Hematopoietic multipotent progenitor cell (in vitro differentiated cells): ENCODE measurements around the gene CCT8L2. TPM values are rescaled to one million over a fixed set of nuclear protein-coding genes. Genes with fewer than 3 reads are reported as not detected.
"Not testable (repeated sequence)": the region's sequence is repeated elsewhere in the genome, so short reads cannot be mapped to it uniquely, and the experiment has no call there.

Experiments
- DNase-seq, 3 donors: peaks; one replicate each; pipeline ENCODE4 v3.0.0-alpha.2; 2011 to 2015; ENCODE audit warnings: low read depth in 2 of 3, low spot score in 2 of 3
- total RNA-seq: library from RNA; depleted of rRNA; stranded (reverse); fragments of >200 nt; gene quantifications from one replicate; pipeline ENCODE4 v1.2.3, GENCODE V29; 2012

CCT8L2 gene
- total RNA-seq, 1 donor: under 0.01 TPM

DNA sequence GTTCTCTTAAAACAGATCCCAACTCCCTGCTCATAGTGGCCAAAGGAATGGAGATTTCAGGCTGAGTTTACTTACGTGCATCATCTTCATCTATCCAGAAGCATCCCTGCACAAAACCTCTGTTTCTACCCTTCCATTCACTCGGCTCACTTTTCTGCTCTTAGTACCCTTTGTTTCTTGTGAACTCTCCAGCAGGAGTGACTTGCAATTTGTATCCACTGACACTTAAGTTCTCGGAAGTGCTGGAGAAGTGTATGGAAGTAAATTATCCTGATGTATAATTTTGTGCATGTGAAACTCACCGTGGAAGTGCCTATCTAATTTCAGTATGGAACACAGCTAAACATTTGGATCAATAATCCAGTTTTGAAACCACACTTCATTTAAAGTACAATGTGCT is 7.0 kb upstream of the CCT8L2 start:
- peak in 1 of 3 donors; percentile 6 for DNase-seq

DNA sequence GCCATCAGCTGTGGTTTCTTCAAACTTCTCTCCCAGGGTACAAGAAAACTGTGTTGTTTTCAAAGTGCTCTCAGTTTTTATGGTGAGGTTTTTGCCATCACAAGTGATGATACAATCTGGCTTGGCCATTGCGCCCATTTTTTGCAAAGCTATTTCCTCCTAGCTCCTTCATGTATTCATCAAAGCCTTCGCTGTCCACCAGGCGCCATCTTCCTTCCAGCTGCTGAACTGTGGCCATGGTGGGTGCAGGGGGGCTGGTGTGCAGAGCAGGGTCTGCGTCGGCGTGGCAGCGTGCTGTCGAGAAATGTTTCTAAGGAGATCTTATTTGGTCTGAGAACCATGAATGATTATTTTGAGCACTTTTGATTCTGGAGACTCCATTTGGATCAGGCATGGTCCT is 2.6 kb upstream of the CCT8L2 start:
- not testable (repeated sequence) for DNase-seq

DNA sequence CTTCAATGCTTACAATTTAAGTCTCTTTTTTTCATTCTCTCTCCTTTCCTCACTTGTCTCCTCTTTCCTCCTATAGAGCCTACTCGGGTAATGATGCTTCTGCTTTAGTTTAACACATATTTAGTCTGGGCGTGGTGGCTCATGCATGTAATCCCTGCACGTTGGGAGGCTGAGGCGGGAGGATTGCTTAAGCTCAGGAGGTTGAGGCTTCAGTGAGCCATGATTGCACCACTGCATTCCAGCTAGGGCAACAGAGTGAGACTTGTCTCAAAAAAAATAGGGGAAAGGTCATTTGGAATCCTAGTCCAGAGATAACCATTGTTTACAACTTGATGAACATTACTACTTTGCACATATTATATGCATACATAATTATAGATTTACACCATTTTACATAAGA is 1.4 kb upstream of the CCT8L2 start:
- no peak for DNase-seq

DNA sequence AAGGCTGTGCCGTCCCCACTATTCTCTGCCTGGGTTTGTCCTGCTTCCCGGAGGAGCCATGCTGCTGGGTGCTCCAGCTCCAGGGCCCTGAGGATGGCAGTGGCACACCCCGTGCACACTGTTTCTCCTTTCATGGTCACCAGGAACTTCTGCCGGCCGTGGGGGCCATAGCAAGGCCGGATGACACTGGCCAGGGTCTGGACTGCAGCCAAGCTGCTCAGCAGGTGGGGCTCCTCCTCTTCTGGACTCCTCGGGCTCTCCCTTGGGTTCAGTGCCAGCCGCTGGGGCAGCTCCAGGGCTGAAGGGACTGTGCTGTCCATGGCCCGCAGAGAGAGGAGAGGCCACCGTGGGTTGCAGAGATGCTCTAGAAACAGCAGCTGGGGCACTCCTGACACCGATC is 379 bp downstream of the CCT8L2 start:
- DNase-seq: not testable (repeated sequence)

DNA sequence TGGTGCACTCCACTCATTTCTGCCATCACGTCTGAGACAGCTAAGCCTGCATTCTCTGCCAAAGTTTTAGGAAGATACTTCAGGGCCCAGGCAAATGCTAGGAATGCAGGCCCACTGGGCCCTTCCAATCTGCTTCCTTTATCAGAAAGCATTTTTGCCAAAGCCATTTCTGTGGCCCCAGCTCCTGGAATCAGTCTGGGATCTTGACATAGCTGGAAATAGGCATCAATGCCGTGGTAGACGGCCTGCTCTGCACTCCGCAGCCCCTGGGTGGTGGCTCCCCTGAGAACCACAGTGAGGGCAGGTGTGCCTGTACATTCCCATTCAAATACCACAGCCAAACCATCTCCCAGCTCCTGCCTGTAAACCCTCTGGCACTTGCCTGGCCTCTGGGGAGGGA is 1.5 kb downstream of the CCT8L2 start:
- not testable (repeated sequence) for DNase-seq

DNA sequence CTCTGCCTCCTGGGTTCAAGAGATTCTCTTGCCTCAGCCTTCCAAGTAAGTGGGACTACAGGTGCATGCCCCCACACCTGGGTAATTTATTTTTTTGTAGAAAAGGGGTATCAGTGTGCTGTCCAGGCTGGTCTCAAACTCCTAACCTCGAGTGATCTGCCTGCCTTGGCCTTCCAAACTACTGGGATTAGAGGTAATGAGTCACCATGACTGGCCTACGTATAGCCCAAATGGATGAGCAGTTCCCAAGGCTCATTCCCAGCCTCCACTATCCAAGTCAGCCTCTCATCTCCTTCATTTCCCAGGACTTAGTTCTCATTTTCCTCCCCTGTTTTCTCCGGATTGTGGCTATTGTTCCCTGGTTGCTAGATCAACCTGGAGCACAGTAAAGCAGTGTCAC is 5.6 kb downstream of the CCT8L2 start:
- no peak for DNase-seq

DNA sequence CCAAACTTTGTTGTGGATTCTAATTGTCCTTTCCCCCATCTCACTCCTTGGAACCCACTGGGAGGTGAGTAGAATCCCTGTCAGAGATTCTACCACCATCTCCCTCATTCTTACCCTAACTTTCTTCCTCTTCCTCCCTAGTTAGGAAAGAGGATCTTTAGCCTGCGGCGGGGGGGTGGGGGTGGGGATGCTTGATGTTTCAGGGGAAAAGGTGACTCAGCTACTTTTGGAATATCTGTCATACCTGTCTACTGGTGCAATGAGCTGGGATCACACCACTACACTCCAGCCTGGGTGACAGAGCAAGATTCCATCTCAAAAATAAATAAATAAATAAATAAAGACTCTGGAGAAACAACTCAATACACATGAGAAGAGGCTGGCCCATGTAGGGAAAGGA is 6.4 kb downstream of the CCT8L2 start:
- DNase-seq: no peak

DNA sequence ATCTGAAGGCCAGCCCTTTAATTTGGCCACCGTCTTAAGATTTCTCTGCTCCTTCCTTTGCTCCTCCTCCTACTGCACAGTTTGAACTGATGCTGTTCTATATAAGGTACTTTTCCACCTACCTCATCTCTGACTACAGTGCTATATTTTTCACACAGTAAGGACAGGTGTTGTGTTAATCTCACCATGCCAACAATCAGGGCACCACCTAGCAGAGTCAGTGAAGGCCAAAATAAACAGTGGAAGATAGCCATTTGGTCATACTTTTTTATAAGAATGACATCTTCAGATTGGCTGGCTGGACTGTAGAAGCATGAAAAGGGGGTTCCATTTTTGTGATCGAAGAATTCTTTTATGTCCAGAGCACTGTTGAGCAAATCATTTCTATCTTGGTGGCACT is 11.7 kb downstream of the CCT8L2 start:
- DNase-seq: not testable (repeated sequence)

DNA sequence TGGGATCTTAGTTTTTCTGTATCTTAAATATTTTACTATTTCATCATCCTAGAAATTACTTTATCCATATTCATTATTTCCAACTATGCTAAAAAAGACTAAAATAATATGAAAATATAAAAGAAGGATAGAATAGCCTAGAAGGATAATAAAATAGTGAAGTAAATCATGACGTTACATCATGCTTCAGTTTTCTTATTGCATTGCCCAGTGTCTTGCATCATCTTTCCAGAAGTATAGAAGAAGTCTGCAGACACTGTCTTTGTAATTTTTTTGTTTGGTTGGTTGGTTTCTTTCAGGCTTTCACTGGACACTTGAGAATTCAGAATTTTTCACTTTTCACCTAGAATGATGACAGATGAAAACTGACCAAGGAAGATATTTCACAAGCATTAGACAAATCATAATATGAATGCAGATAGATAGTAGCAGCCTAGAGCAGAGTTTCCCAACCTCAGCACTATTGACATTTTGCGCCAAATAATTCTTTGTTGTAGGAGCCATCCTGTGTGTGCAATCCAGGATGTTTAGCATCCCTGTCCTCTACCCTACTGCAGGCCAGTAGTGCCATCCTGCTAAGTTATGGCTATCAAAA is 23.3 kb downstream of the CCT8L2 start:
- DNase-seq: not testable (repeated sequence)

DNA sequence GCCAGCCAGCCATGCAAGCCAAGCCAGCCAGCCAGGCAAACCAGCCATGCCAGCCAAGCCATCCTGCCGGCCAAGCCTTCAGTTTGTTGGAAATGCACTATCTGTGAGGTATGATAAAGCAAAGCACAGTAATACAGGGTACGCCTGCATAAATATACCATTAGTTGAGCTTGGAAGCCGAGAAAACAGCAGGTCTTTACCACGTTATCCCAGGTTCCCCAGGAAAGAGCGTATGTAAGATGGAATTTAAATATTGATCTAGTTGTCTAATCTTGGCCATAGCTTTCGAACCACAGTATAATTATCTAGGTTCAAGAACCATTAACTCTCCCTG is 24.2 kb downstream of the CCT8L2 start:
- no peak for DNase-seq

DNA sequence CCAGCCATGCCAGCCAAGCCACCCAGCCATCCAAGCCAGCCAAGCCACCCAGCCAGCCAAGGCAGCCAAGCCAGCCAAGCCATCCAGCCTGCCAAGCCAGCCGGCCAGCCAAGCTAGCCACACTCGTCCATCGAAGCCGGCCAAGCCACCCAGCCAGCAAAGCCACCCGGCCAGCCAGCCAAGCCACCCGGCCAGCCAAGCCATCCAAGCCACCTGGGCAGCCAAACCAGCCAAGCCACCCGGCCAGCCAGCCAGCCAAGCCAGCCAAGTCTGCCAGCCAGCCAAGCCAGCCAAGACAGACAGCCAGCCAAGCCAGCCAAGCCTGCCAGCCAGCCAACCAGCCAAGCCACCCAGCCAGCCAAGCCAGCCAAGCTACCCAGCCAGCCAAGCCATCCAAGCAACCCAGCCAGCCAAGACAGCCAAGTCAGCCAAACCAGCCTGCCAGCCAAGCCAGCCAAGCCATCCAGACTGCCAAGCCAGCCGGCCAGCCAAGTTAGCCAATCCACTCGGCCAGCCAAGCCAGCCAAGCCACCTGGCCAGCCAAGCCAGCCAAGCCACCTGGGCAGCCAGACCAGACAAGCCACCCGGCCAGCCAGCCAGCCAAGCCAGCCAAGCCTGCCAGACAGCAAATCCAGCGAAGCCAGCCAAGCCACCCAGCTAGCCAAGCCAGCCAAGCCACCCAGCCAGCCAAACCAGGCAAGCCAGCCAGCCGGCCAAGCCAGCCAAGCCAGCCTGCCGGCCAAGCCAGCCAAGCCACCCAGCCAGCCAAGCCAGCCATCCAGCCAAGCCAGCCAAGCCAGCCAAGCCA is 24.8 kb downstream of the CCT8L2 start:
- DNase-seq: not testable (repeated sequence)

DNA sequence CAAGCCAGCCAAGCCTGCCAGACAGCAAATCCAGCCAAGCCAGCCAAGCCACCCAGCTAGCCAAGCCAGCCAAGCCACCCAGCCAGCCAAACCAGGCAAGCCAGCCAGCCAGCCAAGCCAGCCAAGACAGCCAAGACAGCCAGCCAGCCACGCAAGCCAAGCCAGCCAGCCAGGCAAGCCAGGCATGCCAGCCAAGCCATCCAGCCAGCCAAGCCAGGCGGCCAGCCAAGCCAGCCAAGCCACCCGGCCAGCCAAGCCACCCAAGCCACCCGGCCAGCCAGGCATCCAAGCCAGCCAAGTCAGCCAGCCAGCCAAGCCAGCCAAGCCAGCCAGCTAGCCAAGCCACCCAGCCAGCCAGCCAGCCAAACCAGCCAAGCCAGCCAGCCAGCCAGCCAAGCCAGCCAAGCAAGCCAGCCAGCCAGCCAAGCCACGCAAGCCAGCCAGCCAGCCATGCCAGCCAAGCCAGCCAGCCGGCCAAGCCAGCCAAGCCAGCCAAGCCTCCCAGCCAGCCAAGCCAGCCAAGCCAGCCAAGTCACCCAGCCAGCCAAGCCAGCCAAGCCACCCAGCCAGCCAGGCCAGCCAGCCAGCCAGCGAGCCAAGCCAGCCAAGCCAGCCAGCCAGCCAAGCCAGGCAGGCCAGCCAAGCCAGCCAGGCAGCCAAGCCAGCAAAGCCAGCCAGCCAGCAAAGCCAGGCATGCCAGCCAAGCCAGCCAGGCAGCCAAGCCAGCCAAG is 26.0 kb downstream of the CCT8L2 start:
- DNase-seq: not testable (repeated sequence)

DNA sequence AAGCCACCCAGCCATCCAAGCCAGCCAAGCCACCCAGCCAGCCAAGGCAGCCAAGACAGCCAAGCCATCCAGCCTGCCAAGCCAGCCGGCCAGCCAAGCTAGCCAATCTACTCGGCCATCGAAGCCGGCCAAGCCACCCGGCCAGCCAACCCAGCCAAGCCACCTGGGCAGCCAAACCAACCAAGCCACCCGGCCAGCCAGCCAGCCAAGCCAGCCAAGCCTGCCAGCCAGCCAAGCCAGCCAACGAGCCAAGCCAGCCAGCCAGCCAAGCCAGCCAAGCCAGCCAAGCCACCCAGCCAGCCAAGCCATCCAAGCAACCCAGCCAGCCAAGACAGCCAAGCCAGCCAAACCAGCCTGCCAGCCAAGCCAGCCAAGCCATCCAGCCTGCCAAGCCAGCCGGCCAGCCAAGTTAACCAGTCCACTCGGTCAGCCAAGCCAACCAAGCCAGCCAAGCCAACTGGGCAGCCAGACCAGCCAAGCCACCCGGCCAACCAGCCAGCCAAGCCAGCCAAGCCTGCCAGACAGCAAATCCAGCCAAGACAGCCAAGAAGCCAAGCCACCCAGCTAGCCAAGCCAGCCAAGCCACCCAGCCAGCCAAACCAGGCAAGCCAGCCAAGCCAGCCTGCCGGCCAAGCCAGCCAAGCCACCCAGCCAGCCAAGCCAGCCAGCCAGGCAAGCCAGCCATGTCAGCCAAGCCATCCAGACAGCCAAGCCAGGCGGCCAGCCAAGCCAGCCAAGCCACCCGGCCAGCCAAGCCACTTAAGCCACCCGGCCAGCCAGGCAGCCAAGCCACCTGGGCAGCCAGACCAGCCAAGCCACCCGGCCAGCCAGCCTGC is 26.8 kb downstream of the CCT8L2 start:
- DNase-seq: not testable (repeated sequence)

DNA sequence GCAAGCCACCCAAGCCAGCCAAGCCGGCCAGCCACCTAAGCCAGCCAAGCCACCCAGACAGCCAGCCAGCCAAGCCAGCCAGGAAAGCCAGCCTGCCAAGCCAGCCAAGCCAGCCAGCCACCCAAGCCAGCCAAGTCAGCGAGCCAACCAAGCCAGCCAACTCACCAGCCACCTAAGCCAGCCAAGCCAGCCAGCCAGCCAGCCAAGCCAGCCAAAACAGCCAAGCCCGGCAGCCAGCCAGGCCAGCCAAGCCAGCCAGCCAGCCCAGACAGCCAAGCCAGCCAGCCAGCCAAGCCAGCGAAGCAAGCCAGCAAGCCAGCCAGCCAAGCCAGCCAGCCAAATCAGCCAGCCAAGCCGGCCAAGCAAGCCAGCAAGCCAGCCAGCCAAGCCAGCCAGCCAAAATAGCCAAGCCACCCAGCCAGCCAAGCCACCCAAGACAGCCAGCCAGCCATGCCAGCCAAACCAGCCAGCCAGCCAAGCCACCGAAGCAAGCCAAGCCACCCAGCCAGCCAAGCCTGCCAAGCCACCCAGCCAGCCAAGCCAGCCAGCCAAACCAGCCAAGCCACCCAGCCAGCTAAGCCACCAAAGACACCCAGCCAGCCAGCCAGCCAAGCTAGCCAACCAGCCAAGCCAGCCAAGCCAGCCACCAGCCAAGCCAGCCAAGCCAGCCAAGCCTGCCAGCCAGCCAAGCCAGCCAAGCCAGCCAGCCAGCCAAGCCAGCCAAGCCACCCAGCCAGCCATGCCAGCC is 27.6 kb downstream of the CCT8L2 start:
- not testable (repeated sequence) for DNase-seq

DNA sequence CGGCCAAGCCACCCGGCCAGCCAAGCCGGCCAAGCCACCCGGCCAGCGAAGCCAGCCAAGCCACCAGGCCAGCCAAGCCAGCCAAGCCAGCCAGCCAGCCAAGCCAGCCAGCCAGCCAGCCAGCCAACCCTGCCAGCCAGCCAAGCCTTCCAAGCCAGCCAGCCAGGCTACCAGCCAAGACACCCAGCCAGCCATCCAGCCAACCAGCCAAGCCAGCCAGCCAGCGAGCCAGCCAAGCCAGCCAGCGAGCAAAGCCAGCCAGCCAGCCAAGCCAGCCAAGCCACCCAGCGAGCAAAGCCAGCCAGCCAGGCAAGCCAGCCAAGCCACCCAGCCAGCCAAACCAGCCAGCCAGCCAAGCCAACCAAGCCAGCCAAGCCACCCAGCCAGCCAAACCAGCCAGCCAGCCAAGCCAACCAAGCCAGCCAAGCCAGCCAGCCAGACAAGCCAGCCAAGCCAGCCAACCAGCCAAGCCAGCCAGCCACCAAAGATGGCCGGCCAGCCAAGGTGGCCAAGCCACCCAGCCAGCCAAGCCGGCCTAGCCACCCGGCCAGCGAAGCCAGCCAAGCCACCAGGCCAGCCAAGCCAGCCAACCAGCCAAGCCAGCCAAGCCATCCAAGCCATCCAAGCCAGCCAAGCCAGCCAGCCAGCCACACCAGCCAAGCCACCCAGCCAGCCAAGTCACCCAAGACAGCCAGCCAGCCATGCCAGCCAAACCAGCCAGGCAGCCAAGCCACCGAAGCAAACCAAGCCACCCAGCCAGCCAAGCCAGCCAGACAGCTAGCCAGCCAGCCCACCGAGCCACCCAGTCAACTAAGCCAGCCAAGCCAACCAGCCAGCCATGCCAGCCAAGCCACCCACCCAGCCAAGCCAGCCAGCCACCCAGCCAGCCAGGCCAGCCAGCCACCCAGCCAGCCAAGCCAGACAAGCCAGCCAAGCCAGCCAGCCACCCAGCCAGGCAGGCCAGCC is 28.8 kb downstream of the CCT8L2 start:
- no peak for DNase-seq

DNA sequence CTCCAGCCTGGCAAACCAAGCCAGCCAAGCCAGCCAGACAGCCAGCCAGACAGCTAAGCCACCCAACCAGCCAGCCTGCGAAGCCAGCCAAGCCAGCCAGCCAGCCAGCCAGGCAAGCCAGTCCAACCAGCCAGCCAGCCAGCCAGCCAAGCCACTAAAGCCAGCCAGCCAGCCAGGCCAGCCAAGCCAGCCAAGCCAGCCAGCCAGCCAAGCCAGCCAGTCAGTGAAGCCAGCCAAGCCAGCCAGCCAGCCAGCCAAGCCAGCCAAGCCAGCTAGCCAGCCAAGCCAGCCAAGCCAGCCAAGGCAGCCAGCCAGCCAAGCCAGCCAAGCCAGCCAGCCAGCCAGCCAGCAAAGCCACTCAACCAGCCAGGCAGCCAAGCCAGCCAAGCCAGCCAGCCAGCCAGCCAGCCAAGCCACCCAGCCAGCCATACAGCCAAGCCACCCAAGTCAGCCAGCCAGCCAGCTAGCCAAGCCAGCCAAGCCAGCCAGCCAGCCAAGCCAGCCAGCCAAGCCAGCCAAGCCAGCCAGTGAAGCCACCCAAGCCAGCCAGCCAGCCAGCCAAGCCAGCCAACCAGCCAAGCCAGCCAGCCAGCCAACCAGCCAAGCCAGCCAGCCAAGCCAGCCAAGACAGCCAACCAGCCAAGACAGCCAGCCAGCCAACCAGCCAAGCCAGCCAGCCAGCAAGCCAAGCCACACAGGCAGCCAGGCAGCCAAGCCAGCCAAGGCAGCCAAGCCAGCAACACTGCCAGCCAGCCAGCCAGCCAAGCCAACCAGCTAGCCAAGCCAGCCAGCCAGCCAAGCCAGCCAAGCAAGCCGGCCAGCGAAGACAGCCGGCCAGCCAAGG is 29.7 kb downstream of the CCT8L2 start:
- no peak for DNase-seq

DNA sequence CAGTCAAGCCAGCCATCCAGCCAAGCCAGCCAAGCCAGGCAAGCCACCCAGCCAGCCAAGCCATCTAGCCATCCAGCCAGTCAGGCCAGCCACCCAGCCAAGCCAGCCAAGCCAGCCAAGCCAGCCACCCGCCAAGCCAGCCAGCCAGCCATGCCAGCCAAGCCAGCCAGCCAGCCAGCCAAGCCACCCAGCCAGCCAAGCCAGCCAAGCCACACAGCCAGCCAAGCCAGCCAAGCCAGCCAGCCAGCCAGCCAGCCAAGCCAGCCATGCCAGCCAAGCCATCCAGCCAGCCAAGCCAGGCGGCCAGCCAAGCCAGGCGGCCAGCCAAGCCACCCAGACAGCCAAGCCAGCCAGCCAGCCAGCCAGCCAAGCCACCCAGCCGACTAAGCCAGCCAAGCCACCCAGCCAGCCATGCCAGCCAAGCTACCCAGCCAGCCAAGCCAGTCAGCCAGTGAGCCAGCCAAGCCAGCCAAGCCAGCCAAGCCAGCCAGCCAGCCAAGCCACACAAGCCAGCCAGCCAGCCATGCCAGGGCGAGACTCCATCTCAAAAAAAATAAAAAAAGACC is 31.4 kb downstream of the CCT8L2 start:
- not testable (repeated sequence) for DNase-seq

DNA sequence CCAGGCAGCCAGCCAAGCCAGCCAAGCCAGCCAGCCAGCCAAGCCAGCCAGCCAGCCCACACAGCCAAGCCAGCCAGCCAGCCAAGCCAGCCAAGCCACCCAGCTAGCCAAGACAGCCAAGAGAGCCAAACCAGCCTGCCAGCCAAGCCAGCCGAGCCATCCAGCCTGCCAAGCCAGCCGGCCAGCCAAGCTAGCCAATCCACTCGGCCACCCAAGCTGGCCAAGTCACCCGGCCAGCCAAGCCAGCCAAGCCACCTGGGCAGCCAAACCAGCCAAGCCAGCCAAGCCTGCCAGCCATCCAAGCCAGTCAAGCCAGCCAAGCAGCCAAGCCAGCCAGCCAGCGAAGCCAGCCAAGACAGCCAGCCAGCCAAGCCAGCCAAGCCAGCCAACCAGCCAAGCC is 32.0 kb downstream of the CCT8L2 start:
- DNase-seq: not testable (repeated sequence)
